ENCODE results near the gene ADCY2.

ADCY2 gene

DNA sequence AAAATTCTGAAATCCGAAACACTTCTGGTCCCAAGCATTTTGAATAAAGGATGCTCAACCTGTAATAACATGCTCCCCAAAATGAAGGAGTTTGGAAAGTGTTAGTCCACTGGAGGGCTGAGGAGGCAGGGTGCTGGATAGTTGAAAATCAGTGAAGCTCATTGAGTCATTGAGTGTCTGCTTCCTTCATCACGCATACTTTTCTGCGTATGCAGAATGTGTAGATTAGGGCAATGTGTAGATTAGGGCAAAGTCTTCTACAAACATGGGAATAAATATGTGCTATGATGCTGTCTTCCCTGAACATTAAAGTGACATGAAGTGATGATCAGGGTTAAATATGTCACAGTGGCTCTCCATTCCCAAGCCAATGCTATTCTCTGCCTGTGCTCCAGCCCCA lies 261.2 kb downstream of the ADCY2 start:
- TF ChIP-seq, protein P1, sequence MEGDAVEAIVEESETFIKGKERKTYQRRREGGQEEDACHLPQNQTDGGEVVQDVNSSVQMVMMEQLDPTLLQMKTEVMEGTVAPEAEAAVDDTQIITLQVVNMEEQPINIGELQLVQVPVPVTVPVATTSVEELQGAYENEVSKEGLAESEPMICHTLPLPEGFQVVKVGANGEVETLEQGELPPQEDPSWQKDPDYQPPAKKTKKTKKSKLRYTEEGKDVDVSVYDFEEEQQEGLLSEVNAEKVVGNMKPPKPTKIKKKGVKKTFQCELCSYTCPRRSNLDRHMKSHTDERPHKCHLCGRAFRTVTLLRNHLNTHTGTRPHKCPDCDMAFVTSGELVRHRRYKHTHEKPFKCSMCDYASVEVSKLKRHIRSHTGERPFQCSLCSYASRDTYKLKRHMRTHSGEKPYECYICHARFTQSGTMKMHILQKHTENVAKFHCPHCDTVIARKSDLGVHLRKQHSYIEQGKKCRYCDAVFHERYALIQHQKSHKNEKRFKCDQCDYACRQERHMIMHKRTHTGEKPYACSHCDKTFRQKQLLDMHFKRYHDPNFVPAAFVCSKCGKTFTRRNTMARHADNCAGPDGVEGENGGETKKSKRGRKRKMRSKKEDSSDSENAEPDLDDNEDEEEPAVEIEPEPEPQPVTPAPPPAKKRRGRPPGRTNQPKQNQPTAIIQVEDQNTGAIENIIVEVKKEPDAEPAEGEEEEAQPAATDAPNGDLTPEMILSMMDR (IDR thresholded peaks at IDR 0.05; ENCODE audit: control insufficient read depth, extremely low read depth, insufficient read depth) = no peak
- no peak for DNase-seq (ENCODE audit: low read depth)
- H3K4me3 ChIP-seq (ENCODE audit: low read depth, low read length) = no peak overlapping the region

- no peak for DNase-seq (ENCODE audit: low read depth)
- H3K4me3 ChIP-seq (ENCODE audit: low read depth, low read length) = no peak overlapping the region
- TF ChIP-seq, protein P1 (IDR thresholded peaks at IDR 0.05; ENCODE audit: control insufficient read depth, extremely low read depth, insufficient read depth) = no peak
Observed at GRCh38 chr5:7659420-7659819, 263.5 kb downstream of the ADCY2 start.

DNA sequence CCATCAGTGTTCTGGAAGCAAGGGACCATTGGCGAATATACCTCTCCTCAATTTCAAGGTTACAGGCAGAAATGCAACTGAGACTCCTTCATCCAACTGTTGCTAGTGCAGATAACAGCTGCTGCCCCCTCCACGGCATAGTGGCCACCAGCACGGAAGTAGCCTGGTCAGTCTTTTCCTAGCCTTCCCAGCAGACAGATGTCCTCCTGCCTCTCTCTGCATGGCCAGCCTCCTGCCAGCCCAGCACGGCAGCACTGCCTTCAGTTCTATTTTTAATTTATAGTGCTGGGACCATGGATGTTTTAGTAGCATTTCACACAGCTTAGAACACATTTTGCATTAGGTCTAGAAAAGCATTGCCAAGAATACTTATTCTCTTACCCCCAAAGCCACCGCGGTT lies 266.4 kb downstream of the ADCY2 start:
- no peak overlapping the region for H3K4me3 ChIP-seq (ENCODE audit: low read depth, low read length)
- DNase-seq (ENCODE audit: low read depth) = no peak
- TF ChIP-seq, protein P1 (IDR thresholded peaks at IDR 0.05; ENCODE audit: control insufficient read depth, extremely low read depth, insufficient read depth) = no peak

- TF ChIP-seq, protein P1 (IDR thresholded peaks at IDR 0.05; ENCODE audit: control insufficient read depth, extremely low read depth, insufficient read depth) = no peak
- no peak overlapping the region for H3K4me3 ChIP-seq (ENCODE audit: low read depth, low read length)
- DNase-seq (ENCODE audit: low read depth) = no peak
Observed at GRCh38 chr5:7663808-7664207, 267.9 kb downstream of the ADCY2 start.

GRCh38 chr5:7664208-7664607 lies 268.3 kb downstream of the ADCY2 start:
- no peak overlapping the region for H3K4me3 ChIP-seq (ENCODE audit: low read depth, low read length)
- DNase-seq (ENCODE audit: low read depth) = no peak
- TF ChIP-seq, protein P1 (IDR thresholded peaks at IDR 0.05; ENCODE audit: control insufficient read depth, extremely low read depth, insufficient read depth) = no peak

DNA sequence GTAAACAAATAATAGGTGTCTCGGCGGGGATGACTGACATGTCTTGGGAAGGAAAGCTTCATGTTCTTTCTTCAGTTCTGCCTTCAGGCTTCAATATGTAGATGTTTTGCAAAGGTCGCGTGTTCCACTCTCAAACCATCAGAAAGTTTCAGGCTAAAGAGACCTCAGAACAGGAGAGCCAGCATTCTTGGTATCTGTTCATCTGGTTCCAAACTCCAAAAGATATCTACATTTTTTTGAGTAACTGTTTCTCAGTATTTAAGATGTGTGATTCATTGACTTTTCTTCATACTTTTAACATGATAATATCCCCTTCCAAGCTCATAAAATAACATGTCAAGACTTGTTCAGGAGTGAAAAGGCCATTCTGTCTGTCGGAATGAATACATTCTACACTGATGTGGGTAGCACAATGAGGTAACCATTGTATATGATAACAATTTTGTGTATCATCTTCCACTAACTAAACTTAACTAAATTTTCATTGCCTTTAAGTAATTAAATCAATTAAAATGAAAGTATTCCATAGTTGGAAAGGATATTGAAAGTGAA lies 271.4 kb downstream of the ADCY2 start:
- H3K4me3 ChIP-seq (ENCODE audit: low read depth, low read length) = no peak overlapping the region
- TF ChIP-seq, protein P1 (IDR thresholded peaks at IDR 0.05; ENCODE audit: control insufficient read depth, extremely low read depth, insufficient read depth) = no peak
- DNase-seq (ENCODE audit: low read depth) = no peak

DNA sequence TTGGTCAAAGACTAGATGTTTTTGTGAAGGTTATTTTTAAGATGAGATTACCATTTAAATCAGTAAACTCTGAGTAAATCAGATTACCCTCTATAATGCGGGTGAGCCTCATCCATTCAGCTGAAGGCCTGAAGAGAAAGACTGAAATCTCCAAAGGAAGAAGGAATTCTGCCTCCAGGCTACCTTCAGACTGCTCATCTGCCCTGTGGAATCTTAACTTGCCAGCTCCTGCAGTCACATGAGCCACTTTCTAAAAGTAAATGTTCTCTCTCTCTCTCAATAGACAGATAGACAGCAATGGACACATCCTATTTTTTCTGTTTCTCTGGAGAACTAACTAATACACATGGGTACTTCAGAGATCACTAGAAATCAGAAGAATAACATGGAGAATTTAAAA lies 272.2 kb downstream of the ADCY2 start:
- TF ChIP-seq, protein P1 (IDR thresholded peaks at IDR 0.05; ENCODE audit: control insufficient read depth, extremely low read depth, insufficient read depth) = no peak
- no peak overlapping the region for H3K4me3 ChIP-seq (ENCODE audit: low read depth, low read length)
- no peak for DNase-seq (ENCODE audit: low read depth)
